NCI-H2029 (cell line): ENCODE data around the gene ISG15.

Experiments
- DNase-seq: peaks from one replicate; lab custom pipeline; 2025; lab: John Stamatoyannopoulos, UW

The ISG15 gene

DNA sequence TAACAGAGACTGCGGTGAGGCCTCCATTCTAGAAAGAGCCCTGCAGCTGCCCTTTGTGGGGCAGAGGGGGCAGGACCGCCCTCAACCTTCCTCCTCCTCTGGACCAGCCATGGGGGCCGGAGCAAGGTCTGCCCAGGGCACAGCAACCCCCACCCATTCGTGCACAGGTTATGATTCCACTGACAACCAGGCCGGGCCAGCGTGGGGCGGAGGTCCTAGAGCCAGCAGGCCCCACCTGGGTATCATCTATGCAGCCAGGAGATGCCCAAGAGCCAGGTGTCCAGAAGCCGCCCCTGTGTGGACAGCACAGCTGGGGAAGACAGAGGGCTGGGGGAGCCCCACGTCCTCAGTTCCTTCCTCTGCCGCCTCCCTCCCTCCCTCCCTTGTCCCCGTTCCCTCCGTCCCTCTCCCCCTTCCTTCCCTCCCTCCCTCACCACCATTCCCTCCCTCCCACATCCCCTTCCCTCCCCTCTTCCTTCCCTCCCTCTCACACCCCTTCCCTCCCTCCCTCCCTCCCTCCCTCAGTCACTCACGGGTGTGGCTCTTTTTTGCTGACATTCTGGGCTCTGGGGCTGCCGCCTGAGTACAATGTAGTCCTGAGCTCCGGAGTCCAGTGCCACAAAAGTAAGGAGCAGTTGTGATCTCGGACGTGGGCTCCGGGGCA lies 48.5 kb downstream of the ISG15 start:
- DNase-seq = no peak

GRCh38 chr1:1062348-1063163 lies 49.3 kb downstream of the ISG15 start:
- DNase-seq = no peak

DNA sequence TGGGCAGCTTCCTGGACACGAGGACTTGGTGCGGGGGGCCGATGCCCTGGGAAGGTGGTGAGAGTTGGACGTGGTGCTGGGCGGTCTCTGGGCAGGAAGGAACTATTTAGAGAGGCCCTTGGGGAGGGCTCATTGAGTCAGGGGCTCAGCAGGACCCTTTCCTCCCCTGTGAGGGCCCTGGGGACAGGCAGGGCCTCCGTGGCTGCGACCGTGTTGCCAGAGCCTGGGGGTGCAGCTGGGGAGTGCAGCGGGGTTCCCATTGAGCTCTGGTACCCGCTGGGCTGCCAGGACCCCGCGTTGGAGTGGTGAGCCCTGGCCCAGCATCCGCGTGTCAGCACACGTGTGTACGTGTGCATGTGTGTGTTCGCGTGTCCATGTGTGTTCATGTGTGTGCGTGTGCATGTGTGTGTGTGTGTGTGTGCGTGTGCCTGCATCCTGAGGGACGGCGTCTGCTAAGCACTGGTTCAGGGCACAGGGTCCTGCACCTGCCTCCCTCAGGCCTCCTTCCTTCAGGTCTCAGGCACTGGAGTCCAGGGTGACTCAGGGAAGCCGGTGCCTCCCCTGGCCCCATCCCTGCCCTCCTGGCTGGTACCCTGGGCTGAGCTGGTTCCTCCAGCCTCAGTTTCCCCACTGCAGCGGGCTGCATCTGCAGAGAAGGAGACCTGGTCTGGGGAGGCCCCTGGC lies 50.1 kb downstream of the ISG15 start:
- no peak for DNase-seq
